UCSD-AML1 (cell line): ENCODE data around the gene GMPR2.

Source experiments
- DNase-seq: peaks from one replicate; lab custom pipeline; 2025; ENCODE audit not compliant: unreplicated experiment; lab: John Stamatoyannopoulos, UW

GMPR2 gene

DNA sequence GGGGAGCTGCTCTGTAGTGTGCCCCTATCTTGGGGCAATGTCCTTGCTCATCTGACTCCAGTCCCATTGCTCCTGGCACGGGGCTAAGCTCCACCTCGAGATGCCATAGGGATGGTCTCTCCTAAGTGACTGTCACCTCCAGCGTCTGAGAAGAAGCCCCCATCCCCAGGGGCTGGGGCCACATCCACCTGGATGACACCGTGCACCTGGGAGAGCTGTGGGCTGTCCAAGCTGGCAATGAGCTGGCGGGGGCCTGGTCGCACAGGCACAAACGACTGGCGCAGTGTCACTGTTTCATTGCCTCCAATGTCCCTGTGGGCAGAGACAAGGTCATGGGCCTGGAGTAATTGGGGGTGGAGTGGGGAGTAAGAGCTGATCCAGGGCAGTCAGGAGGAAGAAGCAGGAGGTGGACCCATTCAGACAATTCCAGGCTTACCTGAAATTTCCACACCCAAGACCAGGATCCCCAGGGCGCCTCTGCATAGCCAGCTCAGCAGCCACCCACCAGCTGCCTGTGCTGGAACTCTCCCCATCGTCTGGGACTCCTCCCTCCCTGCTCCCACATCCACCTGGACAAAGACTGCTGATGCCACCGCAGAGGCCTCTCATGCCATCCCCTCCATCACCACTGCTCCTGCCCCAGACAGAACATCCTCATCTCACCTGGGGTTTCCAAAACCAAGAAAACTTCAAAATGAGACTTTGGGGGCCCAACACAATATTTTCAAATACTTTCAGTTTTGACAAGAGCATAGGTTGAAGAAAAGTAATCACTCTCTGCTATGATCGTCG, 16.7 kb downstream of the GMPR2 start:
- DNase-seq = no peak

- peak; percentile 49 for DNase-seq
Measured at GRCh38 chr14:24250354-24250753, 17.6 kb downstream of the GMPR2 start.

- no peak for DNase-seq
Measured at GRCh38 chr14:24251880-24252288, 19.2 kb downstream of the GMPR2 start.

GRCh38 chr14:24252289-24253124, 19.8 kb downstream of the GMPR2 start:
- DNase-seq = no peak

DNA sequence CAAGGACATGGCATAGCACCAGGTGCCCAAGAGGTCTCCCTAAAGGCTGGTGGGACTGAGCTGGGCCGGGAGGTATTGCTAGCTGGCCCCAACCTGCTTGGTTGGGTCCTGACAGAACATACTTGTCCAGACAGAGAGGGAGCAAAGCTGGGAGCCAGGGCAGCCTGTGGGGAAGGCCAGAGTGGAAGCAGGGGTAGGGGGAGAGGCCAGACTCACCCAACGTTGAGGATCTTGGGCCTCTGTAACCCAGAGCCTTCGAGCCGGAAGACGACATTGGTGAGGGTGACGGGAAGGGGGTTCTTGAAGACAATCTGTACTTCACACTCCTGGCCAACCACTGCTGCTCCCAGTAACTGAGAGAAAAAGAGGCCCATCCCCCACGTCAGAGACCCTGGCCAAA, 21.2 kb downstream of the GMPR2 start:
- no peak for DNase-seq

DNA sequence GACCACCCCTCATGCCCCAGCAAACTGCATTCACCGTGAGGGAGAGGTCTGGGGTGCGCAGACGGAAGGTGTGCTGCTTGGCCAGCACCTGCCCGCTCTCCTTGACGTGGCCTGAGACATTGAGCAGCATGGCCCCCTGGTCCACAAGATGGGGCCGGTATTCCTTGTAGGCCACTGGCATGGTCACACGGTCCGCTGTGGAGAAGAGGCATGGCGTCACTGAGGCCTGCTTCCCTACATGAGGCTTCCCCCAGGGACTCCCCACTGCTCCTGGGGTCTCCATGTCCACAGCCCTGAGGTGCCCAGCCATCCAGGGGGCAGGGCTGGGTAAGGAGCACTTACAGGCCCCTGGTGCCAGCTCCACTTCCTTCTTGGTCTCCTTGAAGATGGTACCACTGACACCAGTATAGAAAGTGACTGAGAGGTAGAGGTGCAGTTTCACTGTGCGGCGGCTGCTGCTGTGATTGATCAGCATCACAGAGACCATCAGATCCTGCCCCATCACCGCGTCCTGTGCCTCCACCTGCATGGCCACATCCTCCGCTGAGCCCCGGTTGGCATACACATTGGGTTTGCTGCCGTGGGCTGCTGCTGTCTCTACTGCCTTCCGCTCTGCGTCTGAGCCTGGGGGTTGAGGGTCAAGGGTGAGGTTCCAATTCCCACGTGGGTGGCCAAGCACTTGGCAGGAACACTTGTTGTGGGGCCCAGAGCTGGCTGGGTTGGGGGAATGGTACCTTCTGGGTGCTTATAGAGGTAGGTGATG, 22.1 kb downstream of the GMPR2 start:
- DNase-seq = no peak

- DNase-seq = no peak
Measured at GRCh38 chr14:24255438-24255837, 22.7 kb downstream of the GMPR2 start.

- no peak for DNase-seq
Measured at GRCh38 chr14:24255931-24256711, 23.4 kb downstream of the GMPR2 start.

DNA sequence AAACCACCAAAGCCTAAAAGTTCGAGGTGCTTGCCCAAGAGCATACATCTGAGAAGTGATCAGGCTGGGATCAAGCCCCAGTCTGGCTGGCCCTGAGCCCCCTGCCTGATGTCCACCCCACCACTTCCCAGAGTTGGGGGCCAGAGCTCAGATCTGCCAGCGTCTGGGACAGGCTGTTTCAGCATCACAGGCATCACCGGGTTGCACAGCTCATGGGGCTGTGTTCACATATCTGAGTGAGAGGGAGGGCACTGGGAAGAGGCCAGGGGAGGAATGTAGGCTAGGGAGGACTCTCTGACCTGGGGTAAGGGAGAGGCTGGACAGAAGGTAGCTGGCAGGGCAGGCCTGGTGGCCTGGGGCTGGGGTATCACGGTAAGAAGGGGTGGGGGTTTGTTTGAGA, 24.2 kb downstream of the GMPR2 start:
- DNase-seq = no peak

DNA sequence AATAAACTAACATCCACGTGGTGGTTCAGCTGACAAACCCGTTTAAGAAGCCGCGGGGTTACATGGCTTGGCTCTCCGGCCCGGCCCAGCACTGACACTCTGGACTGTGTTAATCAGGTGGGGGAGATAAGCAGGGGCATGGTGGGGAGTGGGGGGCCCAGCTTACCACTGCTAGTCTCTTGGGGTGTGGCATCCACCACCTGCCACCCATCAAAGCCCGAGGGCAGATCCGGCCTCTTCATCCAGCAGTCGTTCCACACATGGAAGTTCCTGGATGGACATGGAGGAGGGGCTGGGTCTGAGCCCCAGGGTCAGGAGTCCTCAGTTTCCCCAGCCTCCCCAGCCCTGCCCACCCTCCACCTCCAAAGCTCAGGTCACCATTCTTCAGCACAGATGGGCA, 25.4 kb downstream of the GMPR2 start:
- DNase-seq = no peak

- DNase-seq = no peak
Measured at GRCh38 chr14:24258548-24259265, 26.0 kb downstream of the GMPR2 start.

DNA sequence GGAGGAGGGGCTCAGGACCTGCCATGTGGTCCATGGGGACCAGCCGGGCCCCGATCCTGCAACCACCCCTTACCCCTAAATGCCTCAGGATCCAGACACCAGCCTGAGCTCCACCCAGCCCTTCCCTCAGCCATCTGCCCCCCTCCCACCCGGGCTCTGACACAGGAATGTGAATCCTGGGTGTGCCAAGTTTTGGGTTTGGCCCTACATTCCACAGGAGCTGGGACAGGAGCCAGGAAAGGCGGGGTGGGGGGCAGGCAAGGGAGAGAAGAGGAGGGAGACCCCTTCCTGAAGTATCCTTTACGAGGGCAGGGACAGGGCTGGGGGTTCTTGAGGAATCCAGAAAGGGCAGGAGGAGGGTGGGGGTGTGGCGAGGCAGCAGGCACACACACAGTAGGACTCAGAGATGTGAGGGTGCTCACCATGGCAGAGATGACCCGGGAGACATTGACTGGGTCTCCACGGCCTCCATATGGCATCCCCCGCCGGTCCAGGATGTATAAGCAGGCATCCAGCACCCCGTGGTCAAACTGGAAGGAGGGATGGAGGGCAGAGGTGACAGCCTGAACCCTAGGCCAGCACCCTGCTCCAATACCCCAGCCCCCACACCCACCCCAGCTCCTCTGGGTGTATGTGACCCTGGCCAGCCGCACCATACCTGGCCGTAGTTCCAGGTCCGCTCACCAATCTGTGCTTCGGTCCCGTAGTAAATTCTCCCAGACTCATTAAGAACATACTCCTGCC, 26.7 kb downstream of the GMPR2 start:
- DNase-seq = no peak

- no peak for DNase-seq
Measured at GRCh38 chr14:24260026-24260779, 27.5 kb downstream of the GMPR2 start.

GRCh38 chr14:24260780-24261157, 28.0 kb downstream of the GMPR2 start:
- DNase-seq = no peak

GRCh38 chr14:24261256-24261968, 28.7 kb downstream of the GMPR2 start:
- no peak for DNase-seq

DNA sequence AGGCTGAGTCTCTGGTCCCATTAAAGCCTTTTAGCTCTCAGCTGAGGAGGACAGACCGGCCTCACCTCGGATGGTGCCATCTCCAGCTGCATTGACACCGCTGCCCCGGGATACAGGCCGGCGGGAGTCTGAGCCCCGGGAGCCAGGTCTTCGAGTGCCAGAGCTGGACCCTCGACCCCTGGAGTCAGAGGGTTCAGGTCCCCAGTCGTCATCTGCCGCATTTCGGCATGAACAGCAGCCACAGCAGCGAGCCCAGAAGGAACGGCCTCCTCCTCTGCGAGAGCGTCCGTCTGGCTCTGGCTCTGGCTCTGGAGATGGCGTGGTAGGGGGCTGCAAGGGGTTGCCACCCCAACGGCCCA, 29.2 kb downstream of the GMPR2 start:
- DNase-seq = no peak

DNA sequence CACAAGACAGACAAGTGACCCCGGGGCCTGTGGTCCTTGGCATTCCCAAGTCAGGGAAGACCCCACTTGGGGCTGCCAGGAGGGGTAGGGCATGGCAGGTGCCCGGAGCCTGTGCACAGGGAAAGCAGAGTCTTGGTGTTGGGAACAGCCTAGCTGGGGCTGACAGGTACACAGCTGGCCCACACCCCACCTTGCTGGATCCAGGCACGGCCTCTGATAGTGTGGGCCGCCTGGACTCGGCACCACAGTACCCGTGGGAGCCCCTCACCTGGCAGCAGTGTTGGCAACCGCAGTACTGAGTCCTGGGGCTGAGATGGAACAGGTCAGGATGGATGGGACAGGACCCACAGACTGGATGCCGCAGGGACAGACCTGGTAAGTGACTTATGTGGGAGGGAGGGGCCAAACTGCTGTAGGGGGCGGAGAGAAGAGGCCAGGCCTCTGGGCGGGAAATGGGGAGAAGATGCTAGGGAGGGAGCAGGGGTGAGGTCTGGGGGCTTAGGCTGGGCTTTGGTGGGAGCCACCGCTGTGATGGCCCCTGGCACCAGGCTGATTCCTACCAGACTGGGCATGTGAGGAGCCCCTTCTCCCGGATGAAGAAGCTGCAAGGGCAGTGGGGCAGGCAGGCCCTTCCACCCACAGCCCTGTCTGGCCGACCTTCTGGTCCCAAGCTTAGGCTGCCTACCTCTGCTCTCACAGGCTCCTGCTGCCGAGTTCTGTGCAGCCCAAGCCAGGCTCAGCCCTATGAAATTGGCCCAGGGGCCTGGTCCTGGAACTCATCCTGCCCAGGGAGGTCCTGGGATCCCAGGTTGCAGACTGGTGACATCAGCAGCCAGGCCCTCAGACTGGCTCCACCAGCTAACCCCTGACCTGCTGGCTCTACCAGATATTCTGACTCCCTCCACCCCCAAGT, 30.3 kb downstream of the GMPR2 start, which contains the start of gene TGM1:
Gene TGM1 (minus strand): TSS at position 357 of the 913 bp plus-strand sequence. CDS start 825 bp downstream, outside the sequence.
- no peak for DNase-seq
